Erythroblast (primary cell): ENCODE measurements around the gene SOX6.

Experiments used
- GATA1 ChIP-seq: IDR thresholded peaks from 2 replicates; pipeline ENCODE4 v1.6.1; 2011; ENCODE audit warnings: low read depth, mild to moderate bottlenecking, control low read depth, low read length, moderate library complexity
- POLR2A ChIP-seq: IDR thresholded peaks from 2 replicates; pipeline ENCODE4 v1.6.1; 2011; ENCODE audit warnings: mild to moderate bottlenecking, low read length

GRCh38 chr11:16082095-16083055 lies 274.0 kb downstream of the SOX6 start:
- no peak for TF ChIP-seq POLR2A
- no peak for TF ChIP-seq GATA1
